ENCODE data around the gene RBM8A. TPM values are rescaled to one million over a fixed set of nuclear protein-coding genes. Genes with fewer than 3 reads are reported as not detected.
A peak's percentile ranks its signal among the peaks of the same experiment; 100 is the strongest.

The RBM8A gene
- polyA plus RNA-seq, 3 donors: 91.5 to 171 (median 115) TPM

DNA sequence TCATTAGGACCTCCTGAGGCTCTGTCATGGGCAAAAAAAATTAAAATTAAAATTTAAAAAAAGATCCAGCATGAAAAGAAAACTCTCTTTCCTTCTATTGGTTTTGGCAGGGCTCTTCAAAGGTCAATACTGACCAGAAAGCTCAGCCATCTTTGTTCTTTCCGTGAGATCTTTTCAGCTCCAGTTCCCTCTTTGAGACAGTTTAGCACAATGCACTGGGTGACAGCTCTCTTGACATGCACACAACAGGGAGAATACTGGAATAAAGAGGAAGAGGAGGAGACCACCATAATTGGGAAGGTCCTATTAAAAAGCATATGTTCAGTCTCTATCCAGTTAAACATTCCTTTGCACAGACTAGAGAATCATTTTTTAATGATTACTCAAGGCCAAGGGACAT lies 24.2 kb upstream of the RBM8A start:
- H3K4me3 ChIP-seq (replicated peaks in 1 of 3; ENCODE audit: low read depth in 2 of 3, low read length in 3 of 3): no peak overlapping the region
- no peak for DNase-seq
- Mint-ChIP-seq H3K4me1 (peaks cover 27% of the 10 kb centered on the region), H3K9me3 (peaks cover 0 to 2% (median 0%) of the 10 kb centered on the region in 7 donors), H3K27me3 (ENCODE audit: low read depth in 3 of 3) (no peaks in the 10 kb centered on the region), H3K36me3 (peaks cover 20 to 22% of the 10 kb centered on the region in 2 donors), H3K27ac (no peak overlapping the region), H3K4me3 (no peak overlapping the region)
- no peak overlapping the region for H3K4me2 ChIP-seq (replicated peaks; ENCODE audit: extremely low read depth, low read length, poor library complexity, severe bottlenecking)
- H3K79me2 ChIP-seq (ENCODE audit: insufficient read depth, low read length): peaks cover 35% of the 10 kb centered on the region
- TF ChIP-seq, protein P1, sequence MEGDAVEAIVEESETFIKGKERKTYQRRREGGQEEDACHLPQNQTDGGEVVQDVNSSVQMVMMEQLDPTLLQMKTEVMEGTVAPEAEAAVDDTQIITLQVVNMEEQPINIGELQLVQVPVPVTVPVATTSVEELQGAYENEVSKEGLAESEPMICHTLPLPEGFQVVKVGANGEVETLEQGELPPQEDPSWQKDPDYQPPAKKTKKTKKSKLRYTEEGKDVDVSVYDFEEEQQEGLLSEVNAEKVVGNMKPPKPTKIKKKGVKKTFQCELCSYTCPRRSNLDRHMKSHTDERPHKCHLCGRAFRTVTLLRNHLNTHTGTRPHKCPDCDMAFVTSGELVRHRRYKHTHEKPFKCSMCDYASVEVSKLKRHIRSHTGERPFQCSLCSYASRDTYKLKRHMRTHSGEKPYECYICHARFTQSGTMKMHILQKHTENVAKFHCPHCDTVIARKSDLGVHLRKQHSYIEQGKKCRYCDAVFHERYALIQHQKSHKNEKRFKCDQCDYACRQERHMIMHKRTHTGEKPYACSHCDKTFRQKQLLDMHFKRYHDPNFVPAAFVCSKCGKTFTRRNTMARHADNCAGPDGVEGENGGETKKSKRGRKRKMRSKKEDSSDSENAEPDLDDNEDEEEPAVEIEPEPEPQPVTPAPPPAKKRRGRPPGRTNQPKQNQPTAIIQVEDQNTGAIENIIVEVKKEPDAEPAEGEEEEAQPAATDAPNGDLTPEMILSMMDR (IDR thresholded peaks at IDR 0.05): no peak
- H3K27ac ChIP-seq (ENCODE audit: low read depth in 1 of 2, low read length in 2 of 2): no peak overlapping the region
- no peak overlapping the region for H2AFZ ChIP-seq (ENCODE audit: insufficient read depth, low read depth, low read length, poor library complexity, severe bottlenecking)
- no peak overlapping the region for H3K9ac ChIP-seq (ENCODE audit: insufficient read depth, low read length, poor library complexity, severe bottlenecking)
- no peaks in the 10 kb centered on the region for H4K20me1 ChIP-seq (ENCODE audit: insufficient read depth, low read length)
- H3K4me1 ChIP-seq (ENCODE audit: control insufficient read depth in 1 of 2, insufficient read depth in 2 of 2, low read length in 2 of 2): peaks cover 6 to 12% of the 10 kb centered on the region in 2 donors
- H3K27me3 ChIP-seq (ENCODE audit: control insufficient read depth in 2 of 2, insufficient read depth in 2 of 2, low read length in 2 of 2): no peaks in the 10 kb centered on the region
- 100% methylated on average over 1 of the region's 1 CpG for WGBS (ENCODE audit: insufficient coverage)
- intact Hi-C loops (cut with micrococcal nuclease): no loop called here
- H3K36me3 ChIP-seq (replicated peaks in 1 of 2; ENCODE audit: control insufficient read depth in 1 of 2, insufficient read depth in 2 of 2, low read length in 2 of 2): peaks cover 0 to 27% of the 10 kb centered on the region in 2 donors
- no peaks in the 10 kb centered on the region for H3K9me3 ChIP-seq (replicated peaks in 1 of 2; ENCODE audit: control insufficient read depth in 1 of 2, insufficient read depth in 1 of 2, low read length in 2 of 2)

DNA sequence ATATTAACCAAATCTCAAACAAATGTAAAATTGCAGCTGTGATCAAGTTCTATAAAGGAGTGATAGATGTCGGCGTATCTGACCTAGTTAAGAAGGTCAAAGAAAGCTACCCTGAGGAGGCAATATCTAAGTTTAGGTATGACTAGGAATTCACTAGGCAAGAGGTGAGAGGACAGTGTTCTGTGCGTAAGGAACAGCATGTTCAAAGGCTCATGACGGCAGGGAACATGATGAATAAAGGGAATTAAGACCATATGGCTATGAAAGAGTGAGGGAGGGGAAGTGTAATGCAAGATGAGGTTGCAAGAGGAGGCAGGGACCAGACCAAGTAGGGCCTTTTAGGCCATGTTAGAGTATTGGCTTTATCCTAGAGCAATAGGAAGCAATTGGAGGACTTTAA lies 21.9 kb upstream of the RBM8A start:
- 97% methylated on average over 4 of the region's 4 CpGs for WGBS (ENCODE audit: insufficient coverage)
- no peak overlapping the region for H3K4me3 ChIP-seq (replicated peaks in 1 of 3; ENCODE audit: low read depth in 2 of 3, low read length in 3 of 3)
- H2AFZ ChIP-seq (ENCODE audit: insufficient read depth, low read depth, low read length, poor library complexity, severe bottlenecking): no peak overlapping the region
- peaks cover 0 to 36% of the 10 kb centered on the region in 2 donors for H3K36me3 ChIP-seq (replicated peaks in 1 of 2; ENCODE audit: control insufficient read depth in 1 of 2, insufficient read depth in 2 of 2, low read length in 2 of 2)
- H3K27ac ChIP-seq (ENCODE audit: low read depth in 1 of 2, low read length in 2 of 2): no peak overlapping the region
- H3K79me2 ChIP-seq (ENCODE audit: insufficient read depth, low read length): peaks cover 15% of the 10 kb centered on the region
- H3K4me2 ChIP-seq (replicated peaks; ENCODE audit: extremely low read depth, low read length, poor library complexity, severe bottlenecking): no peak overlapping the region
- no peaks in the 10 kb centered on the region for H4K20me1 ChIP-seq (ENCODE audit: insufficient read depth, low read length)
- no peaks in the 10 kb centered on the region for H3K9me3 ChIP-seq (replicated peaks in 1 of 2; ENCODE audit: control insufficient read depth in 1 of 2, insufficient read depth in 1 of 2, low read length in 2 of 2)
- TF ChIP-seq, protein P1 (IDR thresholded peaks at IDR 0.05): no peak
- Mint-ChIP-seq H3K9me3 (peaks cover 0 to 2% (median 0%) of the 10 kb centered on the region in 7 donors), H3K27me3 (ENCODE audit: low read depth in 3 of 3) (no peaks in the 10 kb centered on the region), H3K36me3 (peaks cover 26 to 42% of the 10 kb centered on the region in 2 donors), H3K4me3 (no peak overlapping the region), H3K27ac (peak overlapping the region in 2 of 7 donors; percentile 1 to 2), H3K4me1 (peaks cover 5% of the 10 kb centered on the region)
- intact Hi-C loops (cut with micrococcal nuclease): no loop called here
- H3K27me3 ChIP-seq (ENCODE audit: control insufficient read depth in 2 of 2, insufficient read depth in 2 of 2, low read length in 2 of 2): no peaks in the 10 kb centered on the region
- DNase-seq: no peak
- no peak overlapping the region for H3K9ac ChIP-seq (ENCODE audit: insufficient read depth, low read length, poor library complexity, severe bottlenecking)
- H3K4me1 ChIP-seq (ENCODE audit: control insufficient read depth in 1 of 2, insufficient read depth in 2 of 2, low read length in 2 of 2): no peaks in the 10 kb centered on the region
